ENCODE measurements around the gene RHBDF2.
A peak's percentile ranks its signal among the peaks of the same experiment; 100 is the strongest.
"Not testable (repeated sequence)": the region's sequence is repeated elsewhere in the genome, so short reads cannot be mapped to it uniquely, and the experiment has no call there.

RHBDF2 gene

DNA sequence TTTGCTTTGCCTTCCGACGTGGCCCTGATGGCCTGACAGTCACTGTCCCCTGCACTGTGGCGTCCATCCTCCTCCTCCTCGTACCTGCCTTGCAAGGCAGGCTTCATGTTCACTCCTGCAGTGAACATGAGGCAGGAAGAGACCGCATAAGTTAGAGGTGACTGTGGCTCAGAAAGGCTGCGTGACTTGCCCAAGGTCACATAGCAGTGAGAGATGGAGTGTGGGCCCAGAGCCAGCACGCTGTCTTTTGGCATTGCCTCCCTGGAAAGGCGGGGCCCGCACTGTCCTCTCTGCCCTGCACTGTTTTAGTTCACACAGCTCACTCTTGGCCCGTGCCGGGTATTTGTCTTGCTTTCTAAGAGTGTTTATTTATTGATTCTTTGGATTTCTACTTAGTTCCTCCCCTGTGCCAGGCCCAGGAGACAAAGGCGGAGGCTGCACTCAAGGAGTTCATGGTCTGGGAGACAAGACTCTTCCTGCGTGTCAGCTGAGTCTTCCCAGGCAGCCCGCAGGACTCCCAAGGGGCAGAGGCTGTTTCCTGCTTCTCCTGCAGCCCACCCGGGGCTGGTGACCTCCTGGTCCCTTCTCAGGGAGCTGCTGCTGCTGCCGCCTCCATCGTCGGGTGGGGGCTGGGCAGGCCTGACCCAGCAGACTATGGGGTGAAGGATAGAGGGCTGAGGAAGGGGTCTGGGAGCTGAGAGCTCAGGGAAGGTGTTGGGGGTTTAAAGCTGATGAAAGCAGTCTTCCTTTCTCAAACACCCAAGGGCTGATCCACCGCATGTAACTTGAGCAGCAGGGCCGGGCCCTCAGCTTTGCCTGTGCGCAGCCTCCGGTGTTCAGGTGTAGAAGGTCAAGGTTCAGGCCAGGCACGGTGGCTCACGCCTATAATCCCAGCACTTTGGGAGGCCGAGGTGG is 23.6 kb upstream of the RHBDF2 start:
- no peak for DNase-seq (ENCODE audit: low spot score)

DNA sequence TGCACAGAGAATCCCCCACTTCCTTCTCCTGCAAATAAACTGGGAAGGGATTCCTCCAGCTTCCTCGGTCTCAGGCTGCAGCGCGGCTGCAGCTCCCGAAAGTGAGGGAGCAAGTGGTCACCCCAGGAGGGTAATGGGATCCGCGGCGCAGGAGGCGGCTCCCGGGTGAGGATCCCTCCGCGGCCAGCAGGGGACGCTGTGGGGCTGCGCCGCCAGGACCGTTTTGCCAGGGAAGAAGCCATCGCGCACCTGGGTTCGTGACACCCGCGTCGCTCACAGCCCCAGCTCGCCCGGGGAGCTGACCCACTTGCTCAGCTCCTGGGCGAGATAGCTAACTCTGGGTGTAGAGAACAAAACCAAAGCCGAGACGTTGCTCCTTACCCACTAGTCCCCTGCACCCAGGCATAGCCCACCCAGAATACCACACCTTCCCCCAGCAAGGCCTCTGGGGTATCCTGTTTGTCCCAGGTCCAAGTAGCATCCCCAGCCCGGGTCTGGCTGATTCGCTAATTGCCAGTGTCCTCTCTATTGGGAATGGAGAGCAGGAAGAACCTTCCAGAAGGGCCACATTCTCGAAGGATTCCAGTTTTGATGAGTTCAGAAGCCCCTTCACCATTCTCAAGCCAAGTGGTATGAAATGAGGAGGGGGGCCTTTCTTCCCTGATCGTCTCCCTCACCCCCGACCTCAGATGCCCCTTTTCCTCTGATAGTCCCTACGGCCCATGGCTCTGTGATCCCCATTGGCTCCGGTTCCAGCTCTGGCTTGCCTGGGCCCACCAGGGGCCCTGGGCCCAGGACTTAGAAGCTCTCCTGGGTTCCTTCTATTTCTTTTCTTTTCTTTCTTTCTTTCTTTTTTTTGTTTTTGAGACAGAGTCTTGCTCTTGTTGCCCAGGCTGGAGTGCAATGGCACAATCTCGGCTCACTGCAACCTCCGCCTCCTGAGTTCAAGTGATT is 22.1 kb upstream of the RHBDF2 start:
- no peak for DNase-seq (ENCODE audit: low spot score)

DNA sequence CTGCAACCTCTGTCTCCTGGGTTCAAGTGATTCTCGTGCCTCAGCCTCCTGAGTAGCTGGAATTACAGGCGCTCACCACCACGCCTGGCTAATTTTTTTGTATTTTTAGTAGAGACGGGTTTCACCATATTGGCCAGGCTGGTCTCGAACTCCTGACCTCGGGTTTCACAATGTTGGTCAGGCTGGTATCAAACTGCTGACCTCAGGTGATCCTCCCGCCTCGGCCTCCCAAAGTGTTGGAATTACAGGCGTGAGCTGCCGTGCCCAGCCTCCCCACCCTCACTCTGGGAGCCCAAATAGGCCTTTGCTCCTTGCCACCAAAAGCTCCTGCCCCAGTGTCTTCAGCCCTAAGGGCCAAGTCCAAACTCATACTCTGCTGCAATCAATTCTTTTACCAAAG is 20.5 kb upstream of the RHBDF2 start:
- DNase-seq (ENCODE audit: low spot score) = not testable (repeated sequence)

DNA sequence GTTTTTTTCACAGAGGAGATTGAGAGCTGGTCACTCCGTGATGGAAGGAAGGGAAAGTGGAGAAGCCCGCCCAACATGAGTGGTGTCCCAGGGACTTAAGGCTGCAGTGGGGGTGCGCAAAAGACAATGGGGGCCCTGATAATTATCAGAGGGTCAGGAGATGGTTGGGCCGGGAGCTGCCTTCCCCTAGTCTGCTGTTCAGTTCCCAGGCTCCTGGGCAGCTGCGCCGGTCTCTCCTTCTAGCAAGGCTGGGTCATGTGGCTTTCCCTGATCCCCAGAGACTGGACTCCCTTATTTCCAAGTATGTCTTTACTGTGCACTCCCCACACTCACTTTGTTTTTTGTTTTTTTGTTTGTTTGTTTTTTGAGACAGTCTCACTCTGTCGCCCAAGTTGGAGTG is 20.0 kb upstream of the RHBDF2 start:
- no peak for DNase-seq (ENCODE audit: low spot score)

DNA sequence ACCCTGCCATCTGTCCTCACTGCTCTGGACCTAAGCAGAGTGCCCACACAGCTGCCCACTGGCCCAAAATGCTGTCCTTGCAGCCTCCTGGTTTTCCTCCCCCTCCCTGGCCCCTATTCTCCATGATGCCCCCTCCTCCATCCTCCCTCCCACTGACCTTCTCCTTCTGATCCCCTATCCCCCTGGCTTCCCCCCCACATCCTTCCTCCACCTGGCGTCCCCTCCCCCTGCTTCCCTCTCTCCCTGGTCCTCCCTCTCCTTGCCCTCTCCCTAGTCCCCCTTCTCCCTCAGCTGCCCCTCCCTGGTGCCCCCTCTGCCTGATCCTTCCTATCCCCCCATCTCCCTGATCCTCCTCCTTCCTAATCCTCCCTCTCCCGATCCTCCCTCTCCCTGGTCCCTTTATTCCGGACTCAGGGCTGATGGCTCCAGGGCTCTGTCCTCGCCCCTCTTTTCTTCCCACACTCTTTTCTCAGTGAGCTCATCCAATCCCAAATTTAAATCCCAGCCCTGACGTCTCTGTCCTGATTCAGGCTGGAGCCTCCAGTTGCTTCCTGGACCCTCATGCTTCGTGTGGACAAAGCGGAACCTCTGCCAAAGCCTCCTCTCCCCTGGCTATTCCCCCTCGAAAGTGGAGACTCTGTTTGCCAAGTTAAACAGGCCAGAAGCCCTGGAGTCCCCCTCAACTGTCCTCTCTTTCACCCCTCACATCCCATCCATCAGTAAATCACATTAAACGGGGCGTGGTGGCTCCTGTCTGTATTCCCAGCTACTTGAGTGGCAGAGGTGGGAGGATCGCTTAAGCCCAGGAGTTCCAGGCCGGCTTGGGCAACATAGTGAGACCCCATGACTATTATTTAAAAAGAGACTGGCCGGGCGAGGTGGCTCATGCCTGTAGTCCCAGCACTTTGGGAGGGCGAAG is 18.1 kb upstream of the RHBDF2 start:
- DNase-seq (ENCODE audit: low spot score) = no peak

DNA sequence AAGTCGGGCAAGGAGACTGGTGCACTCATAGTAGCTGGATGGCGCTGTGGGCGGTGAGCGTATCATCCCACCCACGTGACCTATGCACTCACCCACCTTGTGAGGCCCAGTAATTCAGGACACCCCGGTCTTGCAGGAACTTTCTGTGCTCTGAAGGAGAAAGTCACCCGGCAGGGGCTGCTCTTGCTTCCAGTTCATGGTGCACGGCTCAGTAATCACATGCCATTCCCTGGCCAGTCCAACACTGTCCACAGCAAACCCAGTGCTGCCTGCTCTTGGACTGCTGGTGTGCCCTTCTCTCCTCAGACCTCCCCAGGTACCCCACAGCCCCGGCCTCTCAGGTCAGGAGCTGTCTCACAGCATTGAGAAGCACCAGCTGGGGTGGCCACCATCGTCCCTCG is 16.4 kb upstream of the RHBDF2 start:
- no peak for DNase-seq (ENCODE audit: low spot score)

DNA sequence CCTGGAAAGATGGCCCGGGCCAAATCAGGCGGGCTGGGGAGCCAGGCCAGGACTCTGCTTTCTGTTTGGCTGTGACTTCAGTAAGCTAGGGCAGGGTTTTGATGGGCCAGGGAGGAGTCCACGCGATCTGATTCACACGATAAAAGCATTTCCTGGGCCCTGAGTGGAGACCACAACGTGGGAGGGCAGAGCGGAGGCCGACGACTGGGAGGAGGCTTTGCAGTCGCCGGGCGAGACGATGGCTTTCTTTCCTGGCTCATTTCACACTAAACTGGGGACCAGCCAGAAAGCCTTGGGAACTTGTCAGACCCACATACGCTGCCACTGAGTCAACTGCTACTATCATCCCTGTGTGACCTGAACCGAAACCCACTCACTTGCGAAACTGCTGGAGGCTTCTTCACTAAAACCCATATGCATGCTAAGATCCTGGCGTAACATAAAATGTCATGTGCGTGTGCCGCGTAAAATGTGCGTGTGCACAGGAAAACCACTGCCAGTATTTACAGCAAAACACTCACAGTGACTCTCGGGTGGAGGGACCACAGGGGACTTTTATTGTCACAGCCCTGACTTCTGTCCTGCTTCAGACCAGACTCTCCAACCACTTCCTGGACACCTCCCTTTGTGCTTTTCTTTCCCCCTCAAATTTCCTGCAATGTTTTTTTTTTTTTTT is 14.2 kb upstream of the RHBDF2 start:
- no peak for DNase-seq (ENCODE audit: low spot score)

DNA sequence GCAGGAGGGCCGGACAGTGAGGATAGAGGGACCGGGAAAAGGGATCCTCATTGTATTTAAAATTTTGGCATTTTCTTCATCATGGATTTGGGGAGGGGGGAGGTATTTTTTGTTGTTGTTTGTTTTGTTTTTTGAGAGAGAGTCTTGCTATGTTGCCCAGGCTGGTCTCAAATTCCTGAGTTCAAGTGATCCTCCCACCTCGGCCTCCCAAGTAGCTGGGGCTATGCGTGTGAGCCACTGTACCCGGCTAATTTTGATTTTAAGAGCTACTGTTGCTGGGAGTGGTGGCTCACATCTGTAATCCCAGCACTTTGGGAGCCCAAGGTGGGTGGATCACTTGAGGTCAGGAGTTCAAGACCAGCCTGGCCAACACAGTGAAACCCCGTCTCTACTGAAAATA is 13.1 kb upstream of the RHBDF2 start:
- DNase-seq (ENCODE audit: low spot score) = not testable (repeated sequence)

DNA sequence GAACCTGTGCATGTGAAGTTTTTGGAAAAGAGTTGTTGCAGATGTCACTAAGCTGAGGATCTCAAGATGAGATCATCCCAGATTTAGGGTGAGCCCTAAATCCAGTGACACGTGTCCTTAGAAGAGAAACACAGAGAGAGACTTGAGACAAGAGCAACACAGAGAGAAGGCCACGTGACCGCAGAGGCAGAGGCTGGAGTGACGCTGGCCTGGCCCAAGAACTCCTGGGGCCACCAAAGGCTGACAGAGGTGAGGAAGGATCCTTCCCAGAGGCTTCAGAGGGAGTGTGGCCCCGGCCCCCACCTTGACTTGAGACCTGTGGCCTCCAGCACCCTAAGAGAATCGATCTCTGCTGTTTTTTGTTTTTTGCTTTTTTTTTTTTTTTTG is 12.1 kb upstream of the RHBDF2 start:
- DNase-seq (ENCODE audit: low spot score) = no peak

DNA sequence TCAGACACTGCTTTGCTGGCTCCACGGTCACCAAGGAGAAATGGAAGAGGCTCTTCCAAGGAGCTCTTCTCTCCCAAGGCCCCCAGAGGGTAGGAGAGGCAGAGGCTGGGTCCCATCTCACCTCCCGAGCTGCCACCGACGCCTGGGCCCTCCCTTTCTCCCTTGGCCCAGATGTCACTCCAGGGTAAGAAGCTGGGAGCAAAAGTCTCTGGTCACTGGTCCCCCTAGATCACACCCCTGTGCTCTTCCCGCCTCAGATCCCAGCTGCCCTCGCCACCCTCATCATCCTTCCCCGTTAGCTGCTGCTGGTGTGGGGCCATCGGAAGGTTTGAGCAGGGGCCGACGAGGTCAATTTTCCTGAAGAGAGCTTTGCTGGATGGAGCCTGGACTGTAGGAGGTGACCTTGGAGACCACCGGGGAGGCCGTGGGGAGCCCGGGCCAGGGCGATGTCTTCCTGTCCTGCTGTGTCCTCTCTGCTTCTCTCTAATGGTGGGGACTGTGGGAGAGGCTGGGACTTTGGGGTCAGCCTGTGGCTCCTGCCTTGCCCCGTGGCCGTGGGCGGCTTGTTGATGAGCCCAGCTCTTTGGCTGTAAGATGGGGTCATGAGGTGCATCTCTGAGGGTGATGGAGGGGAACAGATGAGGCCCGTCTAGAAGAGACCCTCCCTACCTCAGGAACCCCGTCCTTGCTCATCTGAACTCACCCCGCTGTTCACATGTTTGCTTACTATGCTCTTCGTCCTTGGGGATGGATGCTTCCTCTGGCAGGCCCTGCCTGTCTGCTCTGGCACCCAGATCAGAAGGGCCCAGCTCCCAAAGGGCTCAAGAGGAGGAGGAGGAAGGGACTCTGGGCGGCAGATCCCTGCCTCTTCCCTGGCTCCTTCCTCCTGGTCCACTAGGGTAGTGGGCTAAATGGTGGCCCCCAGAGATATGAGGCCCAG is 11.4 kb upstream of the RHBDF2 start:
- no peak for DNase-seq (ENCODE audit: low spot score)

DNA sequence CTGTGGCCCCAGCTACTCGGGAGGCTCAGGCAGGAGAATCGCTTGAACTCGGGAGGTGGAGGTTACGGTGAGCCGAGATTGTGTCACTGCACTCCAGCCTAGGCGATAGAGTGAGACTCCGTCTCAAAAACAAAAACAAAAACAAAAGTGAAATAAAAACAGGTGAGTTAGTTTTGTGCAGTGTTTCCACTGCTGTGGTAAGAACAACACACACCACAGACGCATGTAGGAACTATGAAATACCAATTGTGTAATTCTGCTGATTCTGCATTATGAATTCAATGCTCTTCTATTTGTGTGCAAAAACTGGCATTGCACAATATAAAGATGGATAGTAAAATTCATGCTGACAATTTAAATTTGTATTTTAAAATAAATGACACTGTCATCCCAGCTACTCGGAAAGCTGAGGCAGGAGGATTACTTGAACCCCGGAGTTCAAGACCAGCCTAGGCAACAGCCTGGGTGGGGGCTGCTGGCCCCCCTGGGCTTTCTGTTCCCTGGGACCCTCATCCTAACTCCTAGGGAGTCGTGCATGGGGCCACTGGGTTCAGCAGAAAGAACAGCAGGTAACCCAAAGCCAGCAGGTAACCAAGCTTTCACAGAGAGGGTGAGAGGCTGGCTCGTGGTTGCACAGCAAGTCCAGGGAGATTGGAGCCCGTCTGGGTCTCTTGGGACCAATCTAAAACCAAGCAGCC is 10.6 kb upstream of the RHBDF2 start:
- DNase-seq (ENCODE audit: low spot score) = no peak

DNA sequence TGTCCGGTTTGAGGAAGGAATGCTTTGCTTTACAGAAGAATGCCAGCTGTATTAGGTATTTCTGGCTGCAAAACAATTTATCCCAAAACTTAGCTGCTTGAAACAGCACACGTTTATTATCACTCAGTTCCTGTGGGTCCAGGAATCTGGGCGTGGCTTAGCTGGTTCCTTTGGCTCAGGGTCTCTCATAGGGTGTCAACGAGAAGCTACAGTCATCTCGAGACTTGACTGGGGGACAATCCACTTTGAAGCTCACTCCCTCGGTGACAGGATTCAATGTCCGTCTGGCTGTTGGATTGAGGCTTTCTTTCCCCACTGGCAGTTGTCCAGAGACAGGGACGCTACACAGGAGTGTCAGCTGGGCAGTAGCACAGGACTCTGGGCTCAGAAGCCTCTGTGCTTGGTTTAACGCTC is 9.6 kb upstream of the RHBDF2 start:
- DNase-seq (ENCODE audit: low spot score) = no peak

DNA sequence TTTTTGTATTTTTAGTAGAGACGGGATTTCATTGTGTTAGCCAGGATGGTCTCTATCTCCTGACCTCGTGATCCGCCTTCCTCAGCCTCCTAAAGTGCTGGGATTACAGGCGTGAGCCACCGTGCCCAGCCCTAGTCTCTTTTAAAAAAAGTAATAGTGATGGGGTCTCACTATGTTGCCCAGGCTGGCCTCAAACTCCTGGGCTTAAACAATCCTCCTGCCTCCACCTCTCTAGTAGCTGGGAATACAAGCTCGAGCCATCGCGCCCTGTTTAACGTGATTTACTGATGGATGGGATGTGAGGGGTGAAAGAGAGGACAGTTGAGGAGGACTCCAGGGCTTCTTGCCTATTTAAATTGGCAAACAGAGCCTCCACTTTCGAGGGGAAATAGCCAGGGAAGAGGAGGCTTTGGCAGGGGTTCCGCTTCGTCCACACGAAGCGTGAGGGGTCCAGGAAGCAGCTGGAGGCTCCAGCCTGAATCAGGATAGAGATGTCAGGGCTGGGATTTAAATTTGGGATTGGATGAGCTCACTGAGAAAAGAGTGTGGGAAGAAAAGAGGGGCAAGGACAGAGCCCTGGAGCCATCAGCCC is 7.3 kb upstream of the RHBDF2 start:
- DNase-seq (ENCODE audit: low spot score) = not testable (repeated sequence)

DNA sequence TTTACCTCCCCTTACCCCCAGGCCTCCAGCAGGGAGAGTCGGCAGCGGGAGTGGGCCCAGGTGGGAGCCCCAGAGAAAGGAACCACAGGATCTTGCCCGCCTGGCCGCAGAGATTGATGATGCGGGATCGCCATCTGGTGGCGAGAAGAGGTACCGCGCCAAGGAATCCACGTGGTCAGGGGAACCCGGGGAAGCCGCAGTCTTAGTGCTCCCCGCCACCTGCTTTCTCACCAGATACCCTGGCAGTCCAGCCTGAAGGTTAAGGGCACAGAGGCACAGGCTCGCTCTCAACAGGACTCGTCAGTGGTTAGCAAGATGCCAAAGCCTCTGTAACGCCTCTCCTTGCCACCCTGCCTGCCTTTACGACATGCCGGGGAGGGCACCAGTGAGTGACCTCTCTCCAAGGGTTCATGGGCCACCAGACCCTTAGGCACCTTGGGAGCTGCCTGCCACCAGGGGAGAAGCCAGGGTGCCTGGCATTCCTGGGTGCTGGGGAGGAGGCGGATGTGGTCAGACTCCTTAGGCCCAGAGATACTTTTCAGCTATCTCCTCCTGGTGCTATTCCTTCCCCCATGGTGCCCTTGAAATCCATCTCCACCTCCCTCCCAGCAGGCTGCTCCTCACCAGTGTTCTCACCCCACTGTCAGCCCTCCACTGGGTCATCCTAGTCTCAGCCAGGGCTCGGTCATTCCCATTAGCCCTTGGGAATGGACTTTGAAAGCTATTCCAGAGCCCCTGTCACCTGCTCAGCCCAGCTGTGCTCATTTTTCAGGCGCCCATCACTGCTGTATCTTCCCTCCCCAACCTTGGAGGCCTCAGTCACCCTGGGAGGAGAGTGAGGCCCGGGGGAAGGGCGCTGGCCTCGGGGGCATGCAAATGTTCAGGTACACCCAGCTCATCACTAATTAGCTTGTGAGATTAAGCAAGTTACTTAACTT is 5.5 kb upstream of the RHBDF2 start:
- DNase-seq (ENCODE audit: low spot score) = peak; percentile 67

DNA sequence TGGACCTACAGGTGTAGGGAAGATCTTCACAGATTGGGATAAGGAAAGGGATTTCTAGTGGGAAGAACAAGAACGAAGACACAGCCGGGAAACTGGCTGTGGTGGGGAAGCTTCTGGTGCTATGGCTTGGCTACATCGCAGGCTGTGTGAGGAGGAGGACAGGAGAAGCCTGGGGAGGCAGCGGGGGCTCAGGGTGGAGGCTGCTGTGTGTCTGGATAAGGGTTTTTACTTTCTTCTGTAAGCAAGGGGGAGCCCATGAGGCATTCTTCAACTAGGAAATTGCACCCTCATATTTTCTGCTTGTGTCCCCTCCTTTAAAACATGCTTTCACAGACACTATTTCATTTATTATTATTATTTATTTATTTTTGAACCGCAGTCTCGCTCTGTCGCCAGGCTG is 2.9 kb upstream of the RHBDF2 start:
- no peak for DNase-seq (ENCODE audit: low spot score)

DNA sequence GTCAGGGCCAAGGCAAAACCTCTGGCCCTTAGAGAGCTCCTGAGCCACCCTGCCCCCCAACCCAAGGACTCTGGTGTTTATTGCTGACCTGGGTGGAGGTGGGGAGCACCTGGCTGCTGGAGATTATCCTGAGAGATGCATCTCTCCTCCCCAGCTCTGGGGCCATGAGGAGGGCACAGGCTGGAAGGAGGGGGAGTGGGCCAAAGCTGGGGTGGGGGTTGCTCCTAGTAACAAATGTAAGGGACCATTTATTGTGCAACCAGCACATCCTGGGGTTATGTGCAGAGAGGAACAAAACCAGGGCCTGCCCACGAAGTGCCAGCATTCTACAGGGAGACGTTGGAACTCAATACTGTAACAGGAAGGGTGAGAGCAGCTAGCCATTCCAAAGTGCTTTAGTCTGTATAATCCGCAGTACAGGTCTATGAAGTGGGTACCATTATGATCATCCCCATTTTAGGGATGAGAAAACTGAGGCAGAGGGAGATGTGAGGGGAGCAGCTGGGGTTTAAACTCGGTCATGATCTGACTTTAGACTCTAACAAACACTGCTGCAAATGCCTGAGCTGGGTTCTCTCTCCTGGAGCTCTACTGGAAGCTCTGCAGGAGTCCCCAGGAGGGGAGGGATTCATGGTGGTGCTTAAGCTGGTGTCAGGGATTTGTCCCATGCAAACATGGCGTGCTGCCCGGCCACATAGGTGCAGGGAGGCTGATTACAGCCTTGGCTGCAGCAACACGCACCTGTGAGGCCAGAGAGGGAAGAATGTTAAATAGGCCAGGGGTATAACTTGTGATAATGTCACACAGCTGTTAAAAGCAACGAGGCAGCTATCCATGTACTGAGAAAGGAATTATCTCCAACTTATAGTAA is 1.4 kb upstream of the RHBDF2 start:
- DNase-seq (ENCODE audit: low spot score) = no peak

DNA sequence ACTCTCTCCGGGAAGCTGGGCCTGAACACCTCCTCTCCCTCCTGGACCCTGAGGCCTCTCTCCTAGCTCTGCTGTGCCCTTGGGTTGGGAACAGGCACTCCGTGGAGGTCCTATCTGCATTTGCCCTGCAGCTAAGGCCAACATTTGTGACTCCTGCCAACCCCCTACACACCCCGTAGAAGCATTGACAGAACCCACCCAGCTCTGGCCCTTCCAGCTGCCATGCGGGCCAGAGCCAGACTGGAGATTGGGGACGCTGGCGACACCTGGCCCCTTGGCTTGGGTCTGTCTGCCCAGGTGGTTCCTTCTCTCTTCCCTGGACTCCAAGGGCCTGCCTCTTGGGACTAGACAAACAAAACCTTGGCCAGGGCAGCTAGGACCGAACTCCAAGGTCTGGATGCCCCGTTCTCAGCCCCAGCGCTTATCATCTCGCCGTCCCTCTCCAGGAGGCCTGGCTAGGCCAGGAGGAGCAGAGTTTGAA is 644 bp upstream of the RHBDF2 start:
- DNase-seq (ENCODE audit: low spot score) = no peak

Data from putamen (tissue), 1 donor.